ENCODE measurements around the gene PEMT. TPM values are rescaled to one million over a fixed set of nuclear protein-coding genes. Genes with fewer than 3 reads are reported as not detected.

The PEMT gene
- total RNA-seq, 2 donors from 2014 or later = 27.8 to 37.7 TPM

DNA sequence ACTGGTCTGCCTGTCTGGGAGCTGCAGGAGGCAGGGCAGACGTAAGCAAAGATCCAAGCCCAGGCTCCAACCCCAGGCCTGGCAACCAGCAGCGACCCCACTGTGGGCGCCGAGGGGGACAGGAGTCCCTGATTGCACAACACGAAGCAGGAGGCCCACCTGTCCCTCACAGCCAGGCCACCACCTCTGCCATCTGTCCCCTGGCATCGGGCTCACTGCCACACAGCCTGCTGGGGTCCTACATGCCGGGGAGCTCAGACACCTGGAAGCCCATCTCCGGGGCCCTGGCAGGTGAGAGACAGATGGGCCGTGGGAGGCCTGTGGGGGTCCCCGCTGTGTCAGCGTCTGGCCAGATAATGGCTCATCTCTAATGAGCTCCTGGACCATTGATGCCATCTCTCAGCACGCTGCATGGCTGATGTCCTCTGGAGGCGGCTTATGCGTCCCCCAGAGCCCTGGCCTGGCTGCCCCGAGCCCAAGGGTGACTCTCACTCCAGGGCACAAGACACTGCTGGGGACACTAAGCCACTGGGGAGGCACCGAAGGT lies 84.0 kb downstream of the PEMT start:
- TF ChIP-seq, protein P1, sequence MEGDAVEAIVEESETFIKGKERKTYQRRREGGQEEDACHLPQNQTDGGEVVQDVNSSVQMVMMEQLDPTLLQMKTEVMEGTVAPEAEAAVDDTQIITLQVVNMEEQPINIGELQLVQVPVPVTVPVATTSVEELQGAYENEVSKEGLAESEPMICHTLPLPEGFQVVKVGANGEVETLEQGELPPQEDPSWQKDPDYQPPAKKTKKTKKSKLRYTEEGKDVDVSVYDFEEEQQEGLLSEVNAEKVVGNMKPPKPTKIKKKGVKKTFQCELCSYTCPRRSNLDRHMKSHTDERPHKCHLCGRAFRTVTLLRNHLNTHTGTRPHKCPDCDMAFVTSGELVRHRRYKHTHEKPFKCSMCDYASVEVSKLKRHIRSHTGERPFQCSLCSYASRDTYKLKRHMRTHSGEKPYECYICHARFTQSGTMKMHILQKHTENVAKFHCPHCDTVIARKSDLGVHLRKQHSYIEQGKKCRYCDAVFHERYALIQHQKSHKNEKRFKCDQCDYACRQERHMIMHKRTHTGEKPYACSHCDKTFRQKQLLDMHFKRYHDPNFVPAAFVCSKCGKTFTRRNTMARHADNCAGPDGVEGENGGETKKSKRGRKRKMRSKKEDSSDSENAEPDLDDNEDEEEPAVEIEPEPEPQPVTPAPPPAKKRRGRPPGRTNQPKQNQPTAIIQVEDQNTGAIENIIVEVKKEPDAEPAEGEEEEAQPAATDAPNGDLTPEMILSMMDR (IDR thresholded peaks at IDR 0.05) = no peak
- Histone ChIP-seq H3K27ac (peak overlapping the region; percentile 84 to 86), H3K36me3 (no peaks in the 10 kb centered on the region), H3K27me3 (no peaks in the 10 kb centered on the region), H3K9me3 (no peaks in the 10 kb centered on the region), H3K4me1 (peaks cover 0 to 19% of the 10 kb centered on the region in 2 donors), H3K4me3 (no peak overlapping the region)
- no peak for DNase-seq (ENCODE audit: low spot score)

DNA sequence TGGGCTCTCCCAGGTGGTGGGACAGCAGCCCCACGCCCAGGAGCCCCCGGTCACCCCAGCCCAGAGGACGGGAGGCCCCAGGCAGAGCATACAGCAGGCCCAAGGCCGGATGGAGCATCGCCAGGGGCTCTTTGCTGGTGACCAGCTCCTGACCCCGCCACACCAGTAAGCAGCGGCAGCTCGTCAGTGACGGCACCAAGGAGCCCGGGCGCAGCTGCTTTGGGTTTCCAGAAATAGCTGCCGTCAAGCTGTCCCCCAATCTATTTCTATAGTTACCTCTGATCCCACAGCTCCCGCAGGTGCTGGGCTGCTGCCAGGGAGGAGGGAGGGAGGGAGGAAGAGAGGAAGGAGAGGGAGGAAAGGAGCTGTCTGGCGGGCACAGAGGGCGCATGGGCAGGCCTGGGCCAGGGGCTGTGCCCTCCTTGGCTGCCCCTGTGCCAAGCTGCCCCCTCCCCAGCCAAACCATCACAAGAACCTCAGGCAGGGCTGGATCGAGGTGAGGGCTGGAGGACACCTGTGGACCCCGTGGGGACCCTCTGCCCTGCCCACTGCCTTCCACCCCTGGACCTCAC lies 84.5 kb downstream of the PEMT start:
- Histone ChIP-seq H3K27ac (peak overlapping the region; percentile 84 to 86), H3K4me1 (peaks cover 0 to 19% of the 10 kb centered on the region in 2 donors), H3K4me3 (no peak overlapping the region), H3K27me3 (no peaks in the 10 kb centered on the region), H3K36me3 (no peaks in the 10 kb centered on the region), H3K9me3 (no peaks in the 10 kb centered on the region)
- TF ChIP-seq, protein P1 (IDR thresholded peaks at IDR 0.05) = no peak
- DNase-seq (ENCODE audit: low spot score) = no peak

DNA sequence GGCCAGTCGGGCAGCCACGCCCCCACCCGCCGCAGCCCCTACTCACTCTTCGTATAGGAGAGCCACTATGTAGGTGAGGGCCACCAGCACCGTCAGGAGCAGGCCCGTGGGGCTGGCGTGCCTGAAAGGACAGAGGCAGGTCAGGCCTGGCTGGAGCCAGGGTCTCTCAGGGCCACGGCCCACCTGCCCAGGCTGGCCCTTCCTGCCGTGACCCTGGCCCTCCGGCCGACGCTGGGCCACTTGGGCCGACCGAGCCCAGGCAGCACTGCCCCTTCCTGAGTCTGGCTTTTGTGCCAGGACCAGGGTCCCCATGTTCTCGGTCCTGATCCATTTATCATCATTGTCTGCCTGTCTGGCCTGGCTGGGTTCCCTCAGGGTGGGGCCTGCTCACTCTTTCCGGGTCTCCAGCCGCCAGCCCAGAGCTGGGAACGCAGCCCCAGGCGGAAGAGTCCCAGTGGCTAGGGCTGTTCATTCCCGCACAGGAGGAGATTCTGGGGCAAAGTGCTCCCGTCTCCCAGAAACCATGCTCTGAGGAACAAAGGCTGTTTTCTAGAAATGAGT lies 85.2 kb downstream of the PEMT start:
- H3K4me3 ChIP-seq = no peak overlapping the region
- no peaks in the 10 kb centered on the region for H3K36me3 ChIP-seq
- H3K27ac ChIP-seq = peak overlapping the region; percentile 84 to 86
- no peaks in the 10 kb centered on the region for H3K27me3 ChIP-seq
- DNase-seq (ENCODE audit: low spot score) = no peak
- peaks cover 0 to 19% of the 10 kb centered on the region in 2 donors for H3K4me1 ChIP-seq
- no peaks in the 10 kb centered on the region for H3K9me3 ChIP-seq
- TF ChIP-seq, protein P1 (IDR thresholded peaks at IDR 0.05) = no peak

DNA sequence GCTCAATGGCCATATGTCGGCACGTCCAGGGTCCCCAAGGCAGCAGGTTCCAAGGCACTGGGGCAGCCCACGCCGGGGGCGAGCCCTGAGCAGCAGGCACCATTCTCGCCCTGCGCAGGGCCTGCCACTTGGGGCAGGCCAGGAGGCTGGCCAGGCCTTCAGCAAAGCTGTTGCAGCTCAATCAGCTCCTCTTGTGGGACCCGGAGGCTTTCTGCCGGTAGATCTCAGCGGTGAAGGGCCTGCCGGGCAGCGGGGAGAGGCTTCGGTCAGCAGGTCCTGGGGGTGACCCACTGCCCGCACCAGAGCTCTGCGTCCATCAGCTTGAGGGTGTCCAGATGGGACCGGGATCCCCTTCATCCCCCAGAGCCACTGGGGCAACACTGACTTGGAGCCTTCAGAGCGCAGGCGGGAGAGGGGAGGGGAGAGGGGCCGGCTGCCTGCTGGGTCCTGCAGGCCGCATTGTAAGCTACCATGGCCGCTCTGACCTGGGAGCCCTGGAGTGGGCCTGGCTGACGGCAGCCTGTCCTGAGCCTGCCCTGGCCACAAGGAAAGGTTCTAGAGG lies 85.8 kb downstream of the PEMT start:
- peaks cover 0 to 19% of the 10 kb centered on the region in 2 donors for H3K4me1 ChIP-seq
- H3K4me3 ChIP-seq = no peak overlapping the region
- no peaks in the 10 kb centered on the region for H3K36me3 ChIP-seq
- no peak for DNase-seq (ENCODE audit: low spot score)
- no peaks in the 10 kb centered on the region for H3K9me3 ChIP-seq
- peak overlapping the region; percentile 84 to 86 for H3K27ac ChIP-seq
- TF ChIP-seq, protein P1 (IDR thresholded peaks at IDR 0.05) = no peak
- H3K27me3 ChIP-seq = no peaks in the 10 kb centered on the region

DNA sequence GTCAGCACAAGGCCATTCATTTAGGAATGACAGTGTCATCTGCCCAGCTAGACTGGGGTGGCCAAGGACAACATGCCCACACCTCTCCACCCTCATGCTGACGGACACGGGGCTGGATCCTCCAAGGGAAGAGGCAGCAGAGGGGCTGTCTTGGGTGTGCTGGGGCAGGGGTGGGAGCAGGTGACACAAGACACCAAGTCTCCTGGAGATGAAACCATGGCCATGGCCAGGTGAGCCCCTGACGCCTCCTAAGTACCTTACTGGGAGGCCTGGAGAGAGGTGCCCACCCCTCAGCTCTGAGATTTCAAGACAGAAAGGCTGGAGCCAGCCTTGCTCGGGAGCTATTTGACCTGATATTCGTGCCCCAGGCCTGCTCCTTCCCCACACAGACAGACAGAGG lies 86.4 kb downstream of the PEMT start:
- TF ChIP-seq, protein P1 (IDR thresholded peaks at IDR 0.05) = no peak
- Histone ChIP-seq H3K36me3 (no peaks in the 10 kb centered on the region), H3K4me3 (no peak overlapping the region), H3K27ac (peak overlapping the region in 1 of 2 donors; percentile 84), H3K4me1 (peaks cover 0 to 19% of the 10 kb centered on the region in 2 donors), H3K9me3 (no peaks in the 10 kb centered on the region), H3K27me3 (no peaks in the 10 kb centered on the region)
- DNase-seq (ENCODE audit: low spot score) = no peak

Measured in right atrium auricular region (tissue), 2 donors.